Nephron (organoid): ENCODE measurements around the gene HOXB9.

Experiments
- H3K27ac Mint-ChIP-seq, 3 experiments: 2 replicates each; pipeline ENCODE4 v1.8.0; 2020; ENCODE audit warnings: mixed read lengths in 3 of 3, mild to moderate bottlenecking in 2 of 3, moderate library complexity in 1 of 3
- H3K27me3 Mint-ChIP-seq: 2 replicates; pipeline ENCODE4 v1.8.0; 2021; ENCODE audit warnings: low read depth, mild to moderate bottlenecking, moderate library complexity, mixed read lengths
- H3K36me3 Mint-ChIP-seq: 2 replicates; pipeline ENCODE4 v1.8.0; 2020; ENCODE audit warnings: low read depth, mixed read lengths
- H3K4me1 Mint-ChIP-seq: 2 replicates; pipeline ENCODE4 v1.8.0; 2020; ENCODE audit warnings: mixed read lengths
- H3K4me3 Mint-ChIP-seq, 3 experiments: 2 replicates each; pipeline ENCODE4 v1.8.0; 2020; ENCODE audit warnings: mild to moderate bottlenecking in 3 of 3, mixed read lengths in 3 of 3, moderate library complexity in 2 of 3
- H3K9me3 Mint-ChIP-seq: 2 replicates; pipeline ENCODE4 v1.8.0; 2020; ENCODE audit warnings: mixed read lengths
- TF ChIP-seq, protein P1 (sequence below), 3 experiments: fragments of 200-600 bp; sonication (generic); IDR thresholded peaks; one replicate each; pipeline ENCODE4 v1.5.0; 2021; ENCODE audit warnings: antibody characterized with exemption in 3 of 3; ENCODE audit not compliant: unreplicated experiment in 3 of 3

The HOXB9 gene

DNA sequence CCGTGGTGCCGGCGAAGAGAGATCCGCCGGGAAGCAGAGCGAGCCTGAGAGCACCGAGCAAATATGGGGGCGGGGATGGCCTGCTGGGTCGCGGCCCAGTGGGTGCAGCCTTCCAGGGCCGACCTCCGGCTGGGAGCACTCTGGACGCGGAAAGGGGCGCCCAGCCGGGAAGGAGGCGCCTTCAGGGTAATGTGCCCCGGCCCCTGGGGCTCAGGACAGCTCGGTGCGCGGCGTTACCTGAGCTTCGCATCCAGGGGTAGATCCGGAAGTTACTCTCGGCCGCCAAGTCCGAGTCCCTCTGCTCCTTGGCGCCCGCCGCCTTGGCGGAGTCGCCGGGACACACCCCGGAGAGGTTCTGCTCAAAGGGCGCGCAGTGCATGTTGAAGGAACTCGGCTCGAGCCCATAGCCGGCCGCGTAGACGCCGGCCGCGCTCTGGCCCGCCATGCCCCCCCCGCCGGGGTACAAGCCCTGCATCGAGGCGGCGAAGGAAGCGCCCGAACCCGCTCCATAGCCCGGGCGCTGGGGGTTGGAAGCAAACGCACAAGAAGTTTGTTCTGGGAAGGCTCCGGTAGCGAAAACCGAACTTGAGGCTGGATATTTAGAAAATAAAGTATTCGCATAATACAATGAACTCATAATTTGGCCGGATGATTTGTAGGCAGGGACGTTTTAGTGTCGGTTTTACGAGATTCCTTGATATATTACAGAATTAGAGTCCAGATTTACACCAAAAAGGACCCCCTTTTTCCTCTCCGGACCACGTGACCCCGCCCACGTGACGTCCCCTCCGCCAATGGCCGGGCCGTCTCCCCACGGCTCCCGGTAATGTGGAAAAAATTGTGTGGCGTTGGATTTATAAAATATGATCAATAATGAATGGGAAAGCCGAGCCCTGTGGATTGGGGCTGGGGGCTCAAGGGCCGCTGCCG, 15.6 kb downstream of the HOXB9 start, which contains the start of gene HOXB7:
Gene HOXB7, minus strand, starts transcription at position 736 of the 930 bp plus-strand sequence. Its CDS starts 99 bp downstream, at position 637.
- H3K4me3 Mint-ChIP-seq: peak within 1 kb of the TSS; percentile 94 to 98 (median 94)
- peaks cover 12% of the 10 kb centered on the region for H3K36me3 Mint-ChIP-seq
- H3K27me3 Mint-ChIP-seq: peaks cover 75% of the 10 kb centered on the region
- TF ChIP-seq, protein P1, sequence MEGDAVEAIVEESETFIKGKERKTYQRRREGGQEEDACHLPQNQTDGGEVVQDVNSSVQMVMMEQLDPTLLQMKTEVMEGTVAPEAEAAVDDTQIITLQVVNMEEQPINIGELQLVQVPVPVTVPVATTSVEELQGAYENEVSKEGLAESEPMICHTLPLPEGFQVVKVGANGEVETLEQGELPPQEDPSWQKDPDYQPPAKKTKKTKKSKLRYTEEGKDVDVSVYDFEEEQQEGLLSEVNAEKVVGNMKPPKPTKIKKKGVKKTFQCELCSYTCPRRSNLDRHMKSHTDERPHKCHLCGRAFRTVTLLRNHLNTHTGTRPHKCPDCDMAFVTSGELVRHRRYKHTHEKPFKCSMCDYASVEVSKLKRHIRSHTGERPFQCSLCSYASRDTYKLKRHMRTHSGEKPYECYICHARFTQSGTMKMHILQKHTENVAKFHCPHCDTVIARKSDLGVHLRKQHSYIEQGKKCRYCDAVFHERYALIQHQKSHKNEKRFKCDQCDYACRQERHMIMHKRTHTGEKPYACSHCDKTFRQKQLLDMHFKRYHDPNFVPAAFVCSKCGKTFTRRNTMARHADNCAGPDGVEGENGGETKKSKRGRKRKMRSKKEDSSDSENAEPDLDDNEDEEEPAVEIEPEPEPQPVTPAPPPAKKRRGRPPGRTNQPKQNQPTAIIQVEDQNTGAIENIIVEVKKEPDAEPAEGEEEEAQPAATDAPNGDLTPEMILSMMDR (IDR thresholded peaks at IDR 0.05; ENCODE audit: unreplicated experiment in 3 of 3): no peak
- H3K4me1 Mint-ChIP-seq: peaks cover 52% of the 10 kb centered on the region
- peak within 1 kb of the TSS in 2 of 3 experiments; percentile 98 to 99 for H3K27ac Mint-ChIP-seq
- no peaks in the 10 kb centered on the region for H3K9me3 Mint-ChIP-seq

DNA sequence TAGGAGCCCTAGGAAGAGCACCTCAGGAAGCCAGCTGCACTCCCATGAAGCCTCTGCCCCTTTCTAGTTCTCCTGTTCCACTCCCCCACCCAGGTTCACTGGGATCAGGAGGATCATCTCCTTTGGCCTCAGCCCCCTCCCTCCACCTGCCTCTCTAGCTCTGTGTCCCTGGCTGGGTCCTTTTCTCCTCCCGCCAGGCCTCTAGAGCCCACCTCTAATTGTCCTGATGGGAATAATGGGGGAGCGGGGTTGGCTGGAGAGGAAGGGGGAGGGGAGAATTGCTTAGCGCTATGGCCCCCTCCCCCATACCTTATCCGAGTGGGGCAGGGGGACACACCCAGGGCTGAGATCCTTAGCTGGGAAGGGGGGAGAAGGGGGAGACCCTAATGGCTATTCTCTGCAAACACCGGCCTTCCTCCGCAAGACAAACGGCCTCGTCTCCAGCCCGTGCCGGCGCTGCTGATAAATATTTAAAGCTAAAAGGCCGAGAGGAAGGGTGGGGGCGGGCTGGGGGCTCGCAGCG, 16.3 kb downstream of the HOXB9 start:
- Mint-ChIP-seq H3K27ac (peak overlapping the region in 2 of 3 experiments; percentile 98 to 99), H3K27me3 (peaks cover 68% of the 10 kb centered on the region), H3K4me1 (peaks cover 46% of the 10 kb centered on the region), H3K4me3 (peak overlapping the region; percentile 94 to 98 (median 94)), H3K36me3 (peaks cover 12% of the 10 kb centered on the region), H3K9me3 (no peaks in the 10 kb centered on the region)
- TF ChIP-seq, protein P1 (IDR thresholded peaks at IDR 0.05; ENCODE audit: unreplicated experiment in 3 of 3): no peak

DNA sequence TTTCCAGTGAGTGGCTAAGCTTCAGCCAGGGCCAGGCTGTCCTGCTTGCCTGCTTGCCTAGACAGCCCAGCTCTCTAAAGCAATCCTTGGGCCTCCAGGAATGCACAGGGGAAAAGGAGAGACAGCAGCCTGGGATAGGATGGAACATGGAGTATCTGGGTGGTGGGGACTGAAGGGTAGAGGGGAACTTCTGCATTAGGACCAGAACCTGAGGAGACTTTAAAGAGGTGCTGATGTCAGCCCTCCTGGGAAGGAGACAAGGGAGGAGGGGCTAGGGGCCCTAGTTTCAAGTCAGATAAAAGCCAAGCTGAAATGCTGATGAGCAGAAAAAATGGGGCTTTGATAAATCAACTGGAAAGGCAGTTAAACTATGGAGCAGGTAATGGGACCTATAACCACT, 17.1 kb downstream of the HOXB9 start:
- TF ChIP-seq, protein P1 (IDR thresholded peaks at IDR 0.05; ENCODE audit: unreplicated experiment in 3 of 3): no peak
- Mint-ChIP-seq H3K9me3 (no peaks in the 10 kb centered on the region), H3K27me3 (peaks cover 60% of the 10 kb centered on the region), H3K27ac (peak overlapping the region in 2 of 3 experiments; percentile 98 to 99), H3K36me3 (peaks cover 12% of the 10 kb centered on the region), H3K4me3 (peak overlapping the region; percentile 94 to 98 (median 94)), H3K4me1 (peaks cover 45% of the 10 kb centered on the region)

DNA sequence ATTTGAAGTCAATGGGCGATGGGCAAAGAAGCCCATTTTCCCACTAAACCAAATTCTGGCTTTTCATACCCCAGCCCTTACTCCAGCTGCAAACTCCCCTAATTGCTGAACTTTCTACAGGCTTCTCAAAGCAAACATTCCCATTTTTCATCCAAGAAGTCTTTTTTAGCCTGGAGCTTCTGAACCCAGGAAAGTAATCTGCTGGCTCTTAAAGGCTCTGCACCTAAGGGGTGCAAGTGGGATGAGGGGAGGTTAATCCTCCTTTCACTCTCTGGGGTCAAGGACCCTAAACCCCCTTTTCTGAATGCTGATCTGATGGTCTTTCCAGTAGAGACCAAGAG, 17.7 kb downstream of the HOXB9 start:
- Mint-ChIP-seq H3K4me1 (peaks cover 45% of the 10 kb centered on the region), H3K4me3 (peak overlapping the region; percentile 94 to 98 (median 94)), H3K9me3 (no peaks in the 10 kb centered on the region), H3K27ac (peak overlapping the region in 2 of 3 experiments; percentile 98 to 99), H3K36me3 (peaks cover 12% of the 10 kb centered on the region), H3K27me3 (peaks cover 60% of the 10 kb centered on the region)
- TF ChIP-seq, protein P1 (IDR thresholded peaks at IDR 0.05; ENCODE audit: unreplicated experiment in 3 of 3): no peak

DNA sequence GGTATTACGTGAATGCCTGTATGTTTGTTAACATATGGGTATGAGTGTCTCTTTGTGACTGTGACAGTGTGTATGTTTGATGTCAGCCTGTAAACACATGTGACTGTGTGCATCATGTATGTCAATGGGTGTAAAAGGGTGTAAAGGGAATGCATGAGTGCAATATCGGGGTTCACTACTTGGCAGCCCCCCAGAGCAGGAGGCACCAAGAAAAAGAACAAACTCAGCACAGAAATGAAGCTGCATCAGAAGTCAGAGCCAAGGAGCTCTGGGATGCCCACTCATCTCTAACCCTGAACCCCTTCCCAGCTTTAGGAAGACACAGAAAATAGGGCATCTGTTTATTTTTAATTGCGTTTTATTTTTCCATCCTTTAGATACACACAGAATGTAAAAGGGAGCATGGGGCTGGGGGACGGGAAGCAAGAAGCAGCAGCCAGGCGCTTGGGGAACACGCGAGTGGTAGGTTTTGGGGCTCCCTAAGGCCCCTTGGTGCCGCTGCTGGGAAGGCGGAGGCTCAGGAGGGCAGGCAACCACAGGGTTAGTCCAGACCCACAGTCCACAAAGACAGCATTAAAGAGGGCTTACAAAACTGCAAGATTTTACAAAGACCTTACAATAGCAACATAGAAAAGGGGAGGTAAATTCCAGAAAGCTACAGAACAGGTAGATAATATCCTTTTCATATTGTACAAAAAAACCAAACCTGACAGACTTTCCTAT, 19.1 kb downstream of the HOXB9 start:
- peaks cover 49% of the 10 kb centered on the region for H3K4me1 Mint-ChIP-seq

More for the DNA sequence above, 19.1 kb downstream of the HOXB9 start:
- TF ChIP-seq, protein P1 (IDR thresholded peaks at IDR 0.05; ENCODE audit: unreplicated experiment in 3 of 3): no peak
- Mint-ChIP-seq H3K36me3 (peaks cover 4% of the 10 kb centered on the region), H3K27ac (peak overlapping the region in 2 of 3 experiments; percentile 98 to 99), H3K4me3 (peak overlapping the region; percentile 94 to 99 (median 98)), H3K27me3 (peaks cover 61% of the 10 kb centered on the region), H3K9me3 (no peaks in the 10 kb centered on the region)
